Activated CD8-positive, alpha-beta memory T cell treated with anti-CD3 and anti-CD28 coated beads for 36 hours (primary cell): ENCODE results near the gene ZNF148. TPM values are rescaled to one million over a fixed set of nuclear protein-coding genes. Genes with fewer than 3 reads are reported as not detected.

Source experiments
- CTCF ChIA-PET: fragments of 350-600 bp; sonication (Branson Sonifier 250); formaldehyde crosslinking; loops from one replicate; lab custom pipeline; 2021; ENCODE audit warnings: antibody characterized with exemption; lab: Charles Lee
- POLR2A ChIA-PET: fragments of 350-600 bp; sonication (Branson Sonifier 250); formaldehyde crosslinking; loops from one replicate; lab custom pipeline; 2021; ENCODE audit warnings: antibody characterized with exemption; lab: Charles Lee
- total RNA-seq, 2 experiments: library from RNA; stranded (reverse); gene quantifications; one replicate each; pipeline ENCODE4 v1.2.3, GENCODE V29; 2021

ZNF148 gene
- total RNA-seq, 2 experiments from 2014 or later: 34.7 to 36.5 TPM

- ChIA-PET CTCF (no interaction called here), POLR2A (interaction anchor here (0.7 kb wide), 1 partner anchor 14 kb away, joined by 5 read pairs; no protein-coding TSS in a partner anchor)
Observed at GRCh38 chr3:125310623-125311081, 64.5 kb downstream of the ZNF148 start.

GRCh38 chr3:125309476-125309875 lies 65.6 kb downstream of the ZNF148 start:
- ChIA-PET POLR2A (no interaction called here), CTCF (interaction anchor here (0.6 to 1.1 kb wide), 2 partner anchors 32 to 301 kb away, joined by 3 read pairs; no protein-coding TSS in a partner anchor)

- CTCF ChIA-PET: no interaction called here
- POLR2A ChIA-PET: no interaction called here
Observed at GRCh38 chr3:125306620-125307019, 68.5 kb downstream of the ZNF148 start.

- CTCF ChIA-PET: no interaction called here
- POLR2A ChIA-PET: no interaction called here
Observed at GRCh38 chr3:125302932-125303331, 72.2 kb downstream of the ZNF148 start.

- CTCF ChIA-PET: no interaction called here
- POLR2A ChIA-PET: no interaction called here
Observed at GRCh38 chr3:125300416-125300815, 74.7 kb downstream of the ZNF148 start.

GRCh38 chr3:125294411-125294810 lies 80.7 kb downstream of the ZNF148 start:
- CTCF ChIA-PET: no interaction called here
- POLR2A ChIA-PET: no interaction called here

GRCh38 chr3:125292015-125292414 lies 83.1 kb downstream of the ZNF148 start:
- POLR2A ChIA-PET: no interaction called here
- CTCF ChIA-PET: no interaction called here

GRCh38 chr3:125289429-125289981 lies 85.6 kb downstream of the ZNF148 start:
- ChIA-PET POLR2A (no interaction called here), CTCF (no interaction called here)

GRCh38 chr3:125287248-125287647 lies 87.9 kb downstream of the ZNF148 start:
- CTCF ChIA-PET: no interaction called here
- POLR2A ChIA-PET: no interaction called here

- ChIA-PET CTCF (no interaction called here), POLR2A (no interaction called here)
Observed at GRCh38 chr3:125281381-125281780, 93.7 kb downstream of the ZNF148 start.

GRCh38 chr3:125280668-125281361 lies 94.3 kb downstream of the ZNF148 start:
- CTCF ChIA-PET: no interaction called here
- POLR2A ChIA-PET: no interaction called here

GRCh38 chr3:125278155-125278554 lies 97.0 kb downstream of the ZNF148 start:
- ChIA-PET CTCF (no interaction called here), POLR2A (no interaction called here)

GRCh38 chr3:125271127-125271526 lies 104.0 kb downstream of the ZNF148 start:
- CTCF ChIA-PET: no interaction called here
- POLR2A ChIA-PET: no interaction called here

GRCh38 chr3:125267460-125267859 lies 107.7 kb downstream of the ZNF148 start:
- ChIA-PET POLR2A (interaction anchor here (0.6 kb wide), 1 partner anchor 246 kb away, joined by 4 read pairs; no protein-coding TSS in a partner anchor), CTCF (no interaction called here)

- ChIA-PET POLR2A (interaction anchor here (0.6 kb wide), 1 partner anchor 247 kb away, joined by 4 read pairs; no protein-coding TSS in a partner anchor), CTCF (no interaction called here)
Observed at GRCh38 chr3:125266971-125267370, 108.2 kb downstream of the ZNF148 start.

GRCh38 chr3:125262161-125262560 lies 113.0 kb downstream of the ZNF148 start:
- CTCF ChIA-PET: interaction anchor here (0.7 to 1.7 kb wide), 2 partner anchors 19 to 172 kb away, joined by 3 read pairs; no protein-coding TSS in a partner anchor
- POLR2A ChIA-PET: no interaction called here

GRCh38 chr3:125261031-125261430 lies 114.1 kb downstream of the ZNF148 start:
- POLR2A ChIA-PET: no interaction called here
- CTCF ChIA-PET: interaction anchor here (0.7 to 1.7 kb wide), 2 partner anchors 11 to 174 kb away, joined by 3 read pairs; no protein-coding TSS in a partner anchor

- POLR2A ChIA-PET: no interaction called here
- CTCF ChIA-PET: no interaction called here
Observed at GRCh38 chr3:125260158-125260557, 115.0 kb downstream of the ZNF148 start.

GRCh38 chr3:125257536-125257935 lies 117.6 kb downstream of the ZNF148 start:
- ChIA-PET POLR2A (no interaction called here), CTCF (no interaction called here)

- CTCF ChIA-PET: no interaction called here
- POLR2A ChIA-PET: no interaction called here
Observed at GRCh38 chr3:125256675-125257074, 118.5 kb downstream of the ZNF148 start.

- POLR2A ChIA-PET: no interaction called here
- CTCF ChIA-PET: interaction anchor here (1.1 kb wide), 1 partner anchor 10 kb away, joined by 3 read pairs; no protein-coding TSS in a partner anchor
Observed at GRCh38 chr3:125250973-125251372, 124.2 kb downstream of the ZNF148 start.
